SW 1271 (cell line): ENCODE results near the gene SHISA7.
A peak's percentile ranks its signal among the peaks of the same experiment; 100 is the strongest.
"Not testable (repeated sequence)": the region's sequence is repeated elsewhere in the genome, so short reads cannot be mapped to it uniquely, and the experiment has no call there.

ENCODE experiments used
- DNase-seq, 2 experiments: peaks; one replicate each; lab custom pipeline; 2025; lab: John Stamatoyannopoulos, UW

SHISA7 gene

GRCh38 chr19:55447421-55448174 lies 4.5 kb upstream of the SHISA7 start:
- peak in 1 of 2 experiments; percentile 49 for DNase-seq

GRCh38 chr19:55446060-55446459 lies 3.0 kb upstream of the SHISA7 start:
- no peak for DNase-seq

DNA sequence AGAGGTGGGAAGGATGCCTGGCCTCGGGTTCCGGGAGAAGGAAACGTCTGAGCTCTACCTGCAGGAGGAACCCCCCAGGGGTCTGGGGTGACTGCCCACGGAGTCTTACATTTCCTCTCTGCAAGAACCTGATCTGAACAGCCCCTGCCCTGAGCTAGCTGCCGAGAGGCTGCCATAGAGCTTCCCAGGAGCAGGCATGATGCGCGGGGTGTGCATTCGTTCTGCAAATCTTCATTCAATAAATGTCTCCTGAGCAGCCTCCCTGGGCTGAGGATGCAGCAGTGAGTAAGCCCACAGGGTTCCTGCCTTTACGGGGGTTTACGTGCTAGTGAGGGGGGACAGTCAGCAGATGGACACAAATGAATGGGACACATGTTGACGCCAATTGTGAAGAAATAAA lies 1.5 kb upstream of the SHISA7 start:
- DNase-seq = no peak

DNA sequence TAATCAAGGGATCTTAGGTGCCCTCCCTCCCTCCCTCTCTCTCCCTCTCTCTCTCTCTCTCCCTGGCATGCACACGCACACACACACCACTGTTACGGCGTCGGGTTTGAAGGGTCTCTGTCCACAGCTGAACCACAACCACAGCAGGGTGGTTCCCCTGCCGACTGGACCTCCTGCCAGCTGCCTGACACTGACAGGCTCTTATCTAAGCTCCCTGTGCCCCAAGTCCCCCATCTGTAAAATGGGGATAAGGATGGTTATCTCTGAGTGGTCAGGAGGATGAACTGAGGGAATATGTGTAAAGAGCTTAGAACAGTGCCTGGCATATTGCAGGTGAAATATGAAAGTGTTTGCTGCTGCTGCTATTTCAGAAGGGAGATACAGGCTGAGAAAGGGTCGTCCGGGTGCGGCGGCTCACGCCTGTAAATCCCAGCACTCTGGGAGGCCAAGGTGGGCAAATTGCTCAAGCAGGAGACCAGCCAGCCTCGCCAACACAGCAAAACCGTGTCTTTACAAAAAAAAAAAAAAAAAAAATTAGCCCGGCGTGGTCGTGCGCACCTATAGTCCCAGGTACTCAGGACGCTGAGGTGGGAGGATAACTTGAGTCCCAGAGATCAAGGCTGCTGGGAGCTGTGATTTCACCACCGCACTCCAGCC lies 852 bp upstream of the SHISA7 start:
- no peak for DNase-seq

- no peak for DNase-seq
Observed at GRCh38 chr19:55442372-55442961, 633 bp downstream of the SHISA7 start.

DNA sequence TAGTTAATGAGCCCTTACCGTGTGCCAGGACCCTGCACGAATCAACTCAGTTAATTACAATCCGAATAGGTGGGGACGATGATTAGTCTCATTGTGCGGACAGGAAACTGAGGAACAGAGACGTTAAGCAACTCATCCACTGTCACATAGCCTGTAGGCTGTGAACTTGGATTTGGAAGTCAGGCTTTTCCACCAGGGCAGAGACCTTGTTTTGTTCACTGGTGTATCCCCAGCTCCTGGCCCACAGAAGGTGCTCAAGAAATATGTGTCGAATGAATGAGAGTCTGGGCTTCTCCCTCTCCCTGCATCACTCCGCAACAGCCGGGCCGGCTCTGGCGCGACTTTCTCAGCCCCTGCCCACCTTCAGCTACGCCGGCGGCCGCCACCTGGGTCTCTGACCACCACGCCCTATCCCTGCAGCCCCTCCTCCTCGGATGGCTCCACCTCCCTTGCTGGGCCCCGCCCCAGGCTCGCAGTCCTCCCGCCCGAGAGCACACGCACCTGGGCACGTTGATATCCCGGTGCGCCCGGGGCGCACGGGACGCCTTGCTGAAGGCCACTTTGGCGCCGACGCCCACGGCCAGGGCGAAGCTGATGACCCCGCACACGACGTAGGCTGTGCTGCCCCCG lies 1.3 kb downstream of the SHISA7 start:
- no peak for DNase-seq

- DNase-seq = no peak
Observed at GRCh38 chr19:55441319-55441691, 1.8 kb downstream of the SHISA7 start.

- no peak for DNase-seq
Observed at GRCh38 chr19:55440411-55441105, 2.5 kb downstream of the SHISA7 start.

DNA sequence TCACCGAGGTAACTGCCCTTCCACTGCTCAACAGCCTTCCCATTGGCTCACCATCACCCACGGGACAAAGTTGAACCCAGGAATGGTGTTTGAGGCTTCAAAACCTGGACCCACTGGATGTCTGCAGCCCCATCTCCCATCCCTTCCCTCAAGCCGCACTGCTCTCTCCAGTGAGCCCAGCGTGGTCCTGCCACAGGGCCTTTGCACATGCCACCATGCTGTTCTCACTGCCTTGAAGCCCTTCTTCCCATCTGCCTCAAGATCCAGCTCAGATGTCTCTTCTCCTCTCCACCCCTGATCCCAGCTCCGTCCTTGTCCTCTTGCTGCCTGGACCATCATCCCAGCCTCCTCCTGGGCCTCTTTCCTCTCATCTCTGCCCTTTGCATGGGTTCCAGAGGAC lies 4.0 kb downstream of the SHISA7 start:
- DNase-seq = no peak

- DNase-seq = peak in 1 of 2 experiments; percentile 48
Observed at GRCh38 chr19:55437410-55437809, 5.7 kb downstream of the SHISA7 start.

GRCh38 chr19:55436847-55437246 lies 6.3 kb downstream of the SHISA7 start:
- no peak for DNase-seq

- no peak for DNase-seq
Observed at GRCh38 chr19:55435020-55435419, 8.1 kb downstream of the SHISA7 start.

DNA sequence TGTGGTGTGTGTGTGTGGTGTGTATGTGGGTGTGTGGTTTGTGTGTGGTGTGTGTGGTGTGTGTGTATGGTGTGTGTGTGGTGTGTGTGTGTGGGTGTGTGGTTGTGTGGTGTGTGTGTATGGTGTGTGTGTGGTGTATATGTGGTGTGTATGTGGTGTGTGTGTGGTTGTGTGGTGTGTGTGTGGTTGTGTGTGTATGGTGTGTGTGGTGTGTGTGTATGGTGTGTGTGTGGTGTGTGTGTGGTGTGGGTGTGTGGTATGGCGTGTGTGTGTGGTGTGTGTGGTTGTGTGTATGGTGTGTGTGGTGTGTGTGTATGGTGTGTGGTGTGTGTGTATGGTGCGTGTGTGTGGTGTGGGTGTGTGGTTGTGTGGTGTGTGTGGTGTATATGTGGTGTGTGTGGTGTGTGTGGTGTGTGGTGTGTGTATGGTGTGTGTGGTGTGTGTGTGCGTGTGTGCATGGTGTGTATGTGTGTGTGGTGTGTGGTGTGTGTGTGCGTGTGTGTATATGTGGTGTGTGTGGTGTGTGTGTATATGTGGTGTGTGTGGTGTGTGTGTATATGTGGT lies 8.7 kb downstream of the SHISA7 start:
- no peak for DNase-seq

DNA sequence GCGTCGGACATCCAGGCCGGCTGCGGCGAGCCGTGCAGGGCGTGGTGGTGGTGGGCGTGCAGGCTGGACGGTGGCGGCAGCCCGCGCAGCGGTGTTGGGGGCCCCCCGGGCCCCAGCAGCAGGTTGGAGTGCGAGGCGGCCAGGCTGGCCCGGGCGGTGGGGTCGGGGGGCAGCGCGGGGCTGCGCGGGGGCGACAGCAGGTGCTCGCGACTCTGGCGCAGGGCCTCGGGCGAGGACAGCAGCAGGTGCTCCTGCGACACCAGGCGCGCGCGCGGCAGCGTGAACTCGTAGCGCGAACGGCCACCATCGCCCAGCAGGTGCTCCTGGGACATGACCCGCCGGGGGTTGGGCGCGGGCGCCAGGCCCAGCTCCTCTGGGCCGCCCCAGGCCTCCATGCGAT lies 9.8 kb downstream of the SHISA7 start:
- DNase-seq = no peak

DNA sequence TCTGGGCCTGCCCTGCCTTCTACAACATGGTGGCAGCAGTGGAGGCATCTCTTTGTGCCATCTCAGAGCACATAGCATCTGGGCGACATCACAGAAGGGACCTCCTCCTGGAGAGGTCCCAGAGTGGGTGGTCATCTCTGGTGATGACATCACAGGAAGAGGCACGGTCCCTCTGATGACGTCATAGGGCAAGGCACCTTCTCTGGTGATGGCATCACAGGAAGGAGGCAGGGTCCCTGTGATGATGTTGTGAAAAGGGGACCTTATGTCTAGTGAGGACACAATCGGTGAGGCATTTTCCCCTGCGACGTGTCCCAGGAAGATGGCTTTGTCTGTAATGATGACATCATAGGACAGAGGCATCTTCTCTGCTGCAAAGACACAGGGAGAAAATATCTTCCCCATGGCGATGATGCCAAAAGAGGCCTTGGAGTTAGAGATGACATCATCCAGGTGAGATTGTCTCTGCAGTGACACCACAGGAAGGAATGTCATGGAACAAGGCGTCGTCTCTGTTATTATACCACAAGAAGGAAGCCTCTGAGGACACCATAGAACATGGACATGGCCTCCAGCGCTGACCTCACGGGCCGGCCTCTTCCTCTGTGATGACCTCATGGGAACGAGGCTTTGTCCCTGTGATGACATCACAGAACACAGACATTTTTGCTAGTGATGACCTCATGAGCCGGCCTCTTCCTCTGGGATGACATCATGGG lies 10.7 kb downstream of the SHISA7 start:
- DNase-seq = no peak

- no peak for DNase-seq
Observed at GRCh38 chr19:55431183-55431582, 11.9 kb downstream of the SHISA7 start.

- DNase-seq = no peak
Observed at GRCh38 chr19:55426042-55426441, 17.1 kb downstream of the SHISA7 start.

- no peak for DNase-seq
Observed at GRCh38 chr19:55424518-55424917, 18.6 kb downstream of the SHISA7 start.

DNA sequence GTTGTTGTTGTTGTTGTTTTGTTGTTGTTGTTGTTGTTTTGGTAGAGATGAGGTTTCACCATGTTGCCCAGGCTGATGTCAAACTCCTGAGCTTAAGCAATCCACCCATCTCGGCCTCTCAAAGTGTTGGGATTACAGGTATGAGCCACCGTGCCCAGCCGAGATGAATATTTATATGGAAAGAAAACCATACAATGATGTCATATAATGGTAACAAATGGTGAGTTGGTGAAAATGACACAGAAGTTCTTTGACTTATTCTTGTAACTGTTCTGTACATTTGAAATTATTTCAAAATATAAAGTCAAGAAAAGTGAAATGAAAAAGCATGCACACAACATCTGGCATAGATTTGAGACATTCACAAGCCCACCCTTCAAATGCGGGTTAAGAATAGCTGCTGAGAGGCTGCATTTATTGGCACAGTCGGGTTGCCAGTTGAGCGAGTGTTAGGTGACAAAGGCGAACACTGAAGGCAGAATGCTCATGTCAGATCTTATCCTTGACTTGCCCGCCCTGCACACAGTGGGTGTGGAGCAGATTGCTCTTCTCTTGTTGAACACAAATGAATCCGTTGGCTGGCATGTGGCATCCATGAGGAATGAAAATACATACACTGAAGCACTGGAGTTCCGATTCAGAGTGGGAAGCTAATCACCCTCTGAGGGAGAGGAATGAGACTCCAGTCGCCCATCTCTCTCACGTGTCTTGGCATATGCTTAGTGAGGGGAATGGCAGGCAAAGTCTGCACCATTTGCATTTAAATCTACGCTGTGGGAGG lies 19.7 kb downstream of the SHISA7 start:
- no peak for DNase-seq

DNA sequence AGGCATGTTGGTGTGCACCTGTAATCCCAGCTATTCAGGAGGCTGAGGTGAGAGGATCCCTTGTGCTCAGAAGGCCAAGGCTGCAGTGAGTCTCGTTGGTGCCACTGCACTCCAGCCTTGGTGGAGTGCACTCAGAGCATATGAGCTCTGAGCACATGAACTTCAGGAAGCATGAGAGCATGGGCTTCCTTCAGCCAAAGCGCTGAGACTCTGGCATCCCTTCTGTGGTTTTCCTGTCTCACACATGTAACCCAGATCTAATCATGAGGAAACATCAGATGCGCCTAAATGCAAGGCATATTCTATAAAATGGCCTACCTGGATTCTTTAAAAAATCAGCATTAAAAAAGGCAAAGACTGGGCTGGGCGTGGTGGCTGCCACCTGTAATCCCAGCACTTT lies 21.8 kb downstream of the SHISA7 start:
- not testable (repeated sequence) for DNase-seq
